Duodenal mucosa (tissue), 2 donors: ENCODE data around the gene CREBL2.
"Not testable (repeated sequence)": the region's sequence is repeated elsewhere in the genome, so short reads cannot be mapped to it uniquely, and the experiment has no call there.

Experiments used
- H3K27ac ChIP-seq: one replicate; pipeline ENCODE4 v1.7.0; 2013; ENCODE audit warnings: low read depth, low read length
- H3K27me3 ChIP-seq, 2 donors: one replicate each; pipeline ENCODE4 v1.7.0; 2013; ENCODE audit warnings: low read length in 2 of 2, control low read depth in 1 of 2; ENCODE audit not compliant: insufficient read depth in 2 of 2, control insufficient read depth in 1 of 2
- H3K36me3 ChIP-seq, 2 donors: one replicate each; pipeline ENCODE4 v1.7.0; 2013; ENCODE audit warnings: low read length in 2 of 2, control low read depth in 1 of 2; ENCODE audit not compliant: insufficient read depth in 2 of 2, control insufficient read depth in 1 of 2
- H3K4me1 ChIP-seq, 2 donors: one replicate each; pipeline ENCODE4 v1.7.0; 2013; ENCODE audit warnings: low read length in 2 of 2, control low read depth in 1 of 2; ENCODE audit not compliant: insufficient read depth in 2 of 2, control insufficient read depth in 1 of 2
- H3K4me3 ChIP-seq, 2 donors: one replicate each; pipeline ENCODE4 v1.7.0; 2013; ENCODE audit warnings: low read length in 2 of 2, low read depth in 1 of 2
- H3K9ac ChIP-seq, 2 donors: one replicate each; pipeline ENCODE4 v1.7.0; 2013; ENCODE audit warnings: low read length in 2 of 2, low read depth in 1 of 2
- H3K9me3 ChIP-seq, 2 donors: one replicate each; pipeline ENCODE4 v1.7.0; 2013; ENCODE audit warnings: low read length in 2 of 2, control low read depth in 1 of 2; ENCODE audit not compliant: control insufficient read depth in 1 of 2

The CREBL2 gene

GRCh38 chr12:12628013-12628412, 16.3 kb downstream of the CREBL2 start:
- H3K27me3 ChIP-seq, result no peaks in the 10 kb centered on the region
- no peak overlapping the region for H3K27ac ChIP-seq
- peaks cover 0 to 4% of the 10 kb centered on the region in 2 donors for H3K36me3 ChIP-seq
- H3K4me3 ChIP-seq, result no peak overlapping the region
- H3K9ac ChIP-seq, result no peak overlapping the region
- H3K4me1 ChIP-seq, result peaks cover 10 to 16% of the 10 kb centered on the region in 2 donors
- peaks cover 0 to 5% of the 10 kb centered on the region in 2 donors for H3K9me3 ChIP-seq

GRCh38 chr12:12630850-12631249, 19.2 kb downstream of the CREBL2 start:
- Histone ChIP-seq H3K4me1 (peaks cover 5 to 12% of the 10 kb centered on the region in 2 donors), H3K9me3 (no peaks in the 10 kb centered on the region)

GRCh38 chr12:12635651-12636050, 24.0 kb downstream of the CREBL2 start:
- H3K27ac ChIP-seq, result no peak overlapping the region
- H3K4me3 ChIP-seq, result no peak overlapping the region
- no peaks in the 10 kb centered on the region for H3K27me3 ChIP-seq
- no peak overlapping the region for H3K9ac ChIP-seq
- H3K36me3 ChIP-seq, result peaks cover 15 to 37% of the 10 kb centered on the region in 2 donors
- peaks cover 5 to 7% of the 10 kb centered on the region in 2 donors for H3K4me1 ChIP-seq
- H3K9me3 ChIP-seq, result peaks cover 4 to 10% of the 10 kb centered on the region in 2 donors

More at GRCh38 chr12:12630850-12631249, 19.2 kb downstream of the CREBL2 start:
- H3K36me3 ChIP-seq, result peaks cover 2 to 6% of the 10 kb centered on the region in 2 donors
- H3K27me3 ChIP-seq, result no peaks in the 10 kb centered on the region
- H3K27ac ChIP-seq, result no peak overlapping the region
- H3K9ac ChIP-seq, result no peak overlapping the region
- H3K4me3 ChIP-seq, result no peak overlapping the region

GRCh38 chr12:12636641-12637040, 25.0 kb downstream of the CREBL2 start:
- Histone ChIP-seq H3K9ac (no peak overlapping the region), H3K9me3 (peaks cover 4 to 10% of the 10 kb centered on the region in 2 donors), H3K4me3 (no peak overlapping the region), H3K27ac (no peak overlapping the region), H3K4me1 (no peaks in the 10 kb centered on the region), H3K27me3 (no peaks in the 10 kb centered on the region), H3K36me3 (peaks cover 15 to 37% of the 10 kb centered on the region in 2 donors)

GRCh38 chr12:12639995-12640394, 28.3 kb downstream of the CREBL2 start:
- not testable (repeated sequence) for H3K27ac ChIP-seq, H3K4me1 ChIP-seq, H3K4me3 ChIP-seq, H3K9ac ChIP-seq, H3K27me3 ChIP-seq
- Histone ChIP-seq H3K9me3 (peaks cover 4 to 10% of the 10 kb centered on the region in 2 donors), H3K36me3 (peaks cover 27 to 49% of the 10 kb centered on the region in 2 donors)

GRCh38 chr12:12641650-12642049, 30.0 kb downstream of the CREBL2 start:
- H3K36me3 ChIP-seq, result peaks cover 22 to 44% of the 10 kb centered on the region in 2 donors
- peaks cover 4 to 10% of the 10 kb centered on the region in 2 donors for H3K9me3 ChIP-seq
- H3K27ac ChIP-seq, result no peak overlapping the region
- no peak overlapping the region for H3K4me3 ChIP-seq
- H3K27me3 ChIP-seq, result no peaks in the 10 kb centered on the region
- H3K9ac ChIP-seq, result no peak overlapping the region
- no peaks in the 10 kb centered on the region for H3K4me1 ChIP-seq

GRCh38 chr12:12642916-12643315, 31.2 kb downstream of the CREBL2 start:
- Histone ChIP-seq H3K9me3 (peaks cover 7 to 13% of the 10 kb centered on the region in 2 donors), H3K36me3 (peaks cover 22 to 32% of the 10 kb centered on the region in 2 donors)

GRCh38 chr12:12645485-12645884, 33.8 kb downstream of the CREBL2 start:
- H3K4me1 ChIP-seq, result no peaks in the 10 kb centered on the region
- no peak overlapping the region for H3K27ac ChIP-seq
- peaks cover 22 to 24% of the 10 kb centered on the region in 2 donors for H3K9me3 ChIP-seq
- peaks cover 12 to 17% of the 10 kb centered on the region in 2 donors for H3K36me3 ChIP-seq
- H3K9ac ChIP-seq, result no peak overlapping the region
- no peak overlapping the region for H3K4me3 ChIP-seq
- no peaks in the 10 kb centered on the region for H3K27me3 ChIP-seq

More at GRCh38 chr12:12642916-12643315, 31.2 kb downstream of the CREBL2 start:
- Histone ChIP-seq H3K9ac (no peak overlapping the region), H3K4me3 (no peak overlapping the region), H3K27ac (no peak overlapping the region), H3K4me1 (no peaks in the 10 kb centered on the region), H3K27me3 (no peaks in the 10 kb centered on the region)

GRCh38 chr12:12645968-12646367, 34.3 kb downstream of the CREBL2 start:
- not testable (repeated sequence) for H3K27me3 ChIP-seq, H3K9ac ChIP-seq, H3K4me1 ChIP-seq, H3K27ac ChIP-seq, H3K4me3 ChIP-seq
- Histone ChIP-seq H3K36me3 (peaks cover 12 to 17% of the 10 kb centered on the region in 2 donors), H3K9me3 (peaks cover 22 to 24% of the 10 kb centered on the region in 2 donors)

- H3K27me3 ChIP-seq, result no peaks in the 10 kb centered on the region
- H3K4me1 ChIP-seq, result no peaks in the 10 kb centered on the region
- H3K9ac ChIP-seq, result no peak overlapping the region
- peaks cover 12 to 17% of the 10 kb centered on the region in 2 donors for H3K36me3 ChIP-seq
- H3K4me3 ChIP-seq, result no peak overlapping the region
- peaks cover 22 to 24% of the 10 kb centered on the region in 2 donors for H3K9me3 ChIP-seq
- no peak overlapping the region for H3K27ac ChIP-seq
These were observed 34.9 kb downstream of the CREBL2 start for GRCh38 chr12:12646483-12647072.
